Renal cortex interstitium (tissue), 11 donors: ENCODE data around the gene HCRTR1. TPM values are rescaled to one million over a fixed set of nuclear protein-coding genes. Genes with fewer than 3 reads are reported as not detected.

Source experiments
- DNase-seq, 11 donors: peaks; one replicate each; pipeline ENCODE4 v3.0.0-alpha.2; 2013; ENCODE audit warnings: low read depth in 9 of 11, low spot score in 4 of 11; ENCODE audit errors: extremely low read depth in 1 of 11
- polyA plus RNA-seq, 3 donors: library from polyadenylated mRNA; unstranded; fragments of 120-200 nt; gene quantifications; one replicate each; pipeline ENCODE4 v1.2.1, GENCODE V29; 2013; ENCODE audit not compliant: insufficient read length in 3 of 3

Gene HCRTR1
- polyA plus RNA-seq, 3 donors = 0.14 to 0.33 TPM; not detected in 1

GRCh38 chr1:31657972-31658510, 40.6 kb downstream of the HCRTR1 start:
- no peak for DNase-seq

GRCh38 chr1:31658721-31659120, 41.2 kb downstream of the HCRTR1 start:
- no peak for DNase-seq

GRCh38 chr1:31659889-31660288, 42.4 kb downstream of the HCRTR1 start:
- no peak for DNase-seq

GRCh38 chr1:31660871-31661455, 43.5 kb downstream of the HCRTR1 start:
- no peak for DNase-seq

- DNase-seq = no peak
These were observed 44.4 kb downstream of the HCRTR1 start for GRCh38 chr1:31661856-31662255.

- DNase-seq = no peak
These were observed 45.0 kb downstream of the HCRTR1 start for GRCh38 chr1:31662463-31662862.

- peak in 5 of 11 donors; percentile 17 to 61 (median 39) for DNase-seq
These were observed 46.3 kb downstream of the HCRTR1 start for GRCh38 chr1:31663622-31664452.

GRCh38 chr1:31664528-31664927, 47.0 kb downstream of the HCRTR1 start:
- DNase-seq = no peak

- DNase-seq = no peak
These were observed 47.9 kb downstream of the HCRTR1 start for GRCh38 chr1:31665234-31665878.

- no peak for DNase-seq
These were observed 48.9 kb downstream of the HCRTR1 start for GRCh38 chr1:31666263-31666963.

- DNase-seq = no peak
These were observed 49.7 kb downstream of the HCRTR1 start for GRCh38 chr1:31667065-31667785.

- DNase-seq = no peak
These were observed 50.9 kb downstream of the HCRTR1 start for GRCh38 chr1:31668303-31668883.

- no peak for DNase-seq
These were observed 51.9 kb downstream of the HCRTR1 start for GRCh38 chr1:31669433-31669785.

- DNase-seq = peak in 10 of 11 donors; percentile 26 to 54 (median 41)
These were observed 52.5 kb downstream of the HCRTR1 start for GRCh38 chr1:31669786-31670592.

GRCh38 chr1:31670593-31670964, 53.1 kb downstream of the HCRTR1 start:
- no peak for DNase-seq

- DNase-seq = no peak
These were observed 53.7 kb downstream of the HCRTR1 start for GRCh38 chr1:31671147-31671546.

GRCh38 chr1:31671561-31672201, 54.2 kb downstream of the HCRTR1 start:
- DNase-seq = no peak
